T-helper 9 cell (primary cell): ENCODE results near the gene TCF7L2.

ENCODE experiments used
- DNase-seq: peaks from one replicate; pipeline ENCODE4 v3.0.0-alpha.2; 2020
- total RNA-seq, 2 donors: gene quantifications; one replicate each; lab custom pipeline; 2026; lab: John Stamatoyannopoulos, UW

Gene TCF7L2
- 0.77 to 6.8 reads per million in 2 donors for total RNA-seq

DNA sequence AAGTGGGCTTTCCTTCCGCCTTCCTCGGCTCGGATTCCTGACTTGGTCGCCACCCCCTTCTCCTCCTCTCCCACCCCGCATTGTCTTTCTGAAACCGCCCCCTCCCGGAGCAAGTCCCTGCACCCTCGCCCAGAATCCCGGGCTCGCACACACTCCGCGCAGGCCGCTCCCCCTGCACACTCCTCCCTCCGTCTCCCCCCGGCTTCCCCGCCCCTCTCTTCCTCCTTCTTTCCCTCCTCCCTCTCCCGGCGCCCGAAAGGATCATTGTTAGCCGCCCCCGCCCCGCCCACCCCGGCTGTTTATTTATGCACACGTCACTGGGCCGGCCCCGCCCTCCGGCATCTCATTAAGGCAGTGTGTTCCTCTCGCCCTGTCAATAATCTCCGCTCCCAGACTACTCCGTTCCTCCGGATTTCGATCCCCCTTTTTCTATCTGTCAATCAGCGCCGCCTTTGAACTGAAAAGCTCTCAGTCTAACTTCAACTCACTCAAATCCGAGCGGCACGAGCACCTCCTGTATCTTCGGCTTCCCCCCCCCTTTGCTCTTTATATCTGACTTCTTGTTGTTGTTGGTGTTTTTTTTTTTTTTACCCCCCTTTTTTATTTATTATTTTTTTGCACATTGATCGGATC is at the start of gene TCF7L2:
Gene TCF7L2, plus strand, starts transcription at position 373 of the 633 bp plus-strand sequence. CDS start 510 bp downstream, outside the sequence.
- DNase-seq, result peak; percentile 67

DNA sequence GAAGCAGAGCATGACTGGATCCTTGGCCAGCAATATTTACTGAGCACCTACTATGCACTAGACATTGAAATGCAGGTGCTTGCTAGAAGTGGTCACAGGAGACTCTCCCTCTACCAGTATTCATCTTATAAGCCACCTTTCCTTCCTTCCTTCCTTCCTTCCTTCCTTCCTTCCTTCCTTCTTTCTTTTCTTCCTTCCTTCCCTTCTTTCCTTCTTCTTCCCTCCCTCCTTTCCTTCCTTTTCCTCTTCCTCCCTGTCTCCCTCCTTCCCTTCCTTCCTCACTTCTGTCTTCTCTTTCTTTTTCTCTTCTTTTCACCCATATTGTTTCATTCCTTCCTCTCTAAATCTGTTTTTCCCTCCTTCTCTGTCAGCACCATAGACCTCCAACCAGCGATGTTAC is 47.3 kb upstream of the TCF7L2 start:
- no peak for DNase-seq

DNA sequence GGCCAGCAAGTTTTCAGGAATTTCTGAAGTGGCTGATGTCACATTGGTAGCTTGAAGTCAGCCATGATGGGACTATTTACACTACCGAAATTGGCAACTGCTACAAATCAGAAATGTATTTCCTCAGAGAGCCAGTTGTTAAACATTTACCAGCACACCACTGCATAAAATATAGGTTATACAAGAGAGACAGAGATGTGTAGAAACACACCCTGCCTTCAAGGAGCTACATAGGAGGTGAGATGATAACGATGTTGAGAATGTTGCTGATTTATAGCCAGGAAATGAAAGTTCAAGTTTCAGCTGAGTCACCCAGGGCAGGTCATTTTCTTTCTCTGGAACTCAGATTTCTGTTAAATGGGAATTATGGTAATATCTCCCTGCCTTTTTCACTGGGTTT is 46.0 kb upstream of the TCF7L2 start:
- no peak for DNase-seq

DNA sequence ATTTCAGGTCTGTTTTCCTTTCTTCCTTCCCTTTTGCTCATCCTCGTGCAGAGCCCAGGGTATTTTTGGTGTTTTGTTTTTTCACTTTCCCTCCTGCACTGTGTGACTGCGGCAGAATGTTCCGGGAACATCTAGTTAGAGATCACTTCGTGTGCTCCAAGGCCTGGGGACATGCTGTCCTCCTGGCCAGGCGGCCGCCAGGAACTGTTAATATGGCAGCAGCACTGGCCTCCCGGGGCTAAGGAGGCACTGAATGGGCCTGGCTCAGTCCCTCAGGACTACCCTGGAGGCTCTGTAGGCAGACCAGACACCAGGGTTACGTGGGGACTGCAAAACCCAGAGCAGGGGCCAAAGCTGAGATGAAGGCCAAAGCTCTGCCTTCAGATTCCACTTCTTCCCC is 43.1 kb upstream of the TCF7L2 start:
- no peak for DNase-seq

DNA sequence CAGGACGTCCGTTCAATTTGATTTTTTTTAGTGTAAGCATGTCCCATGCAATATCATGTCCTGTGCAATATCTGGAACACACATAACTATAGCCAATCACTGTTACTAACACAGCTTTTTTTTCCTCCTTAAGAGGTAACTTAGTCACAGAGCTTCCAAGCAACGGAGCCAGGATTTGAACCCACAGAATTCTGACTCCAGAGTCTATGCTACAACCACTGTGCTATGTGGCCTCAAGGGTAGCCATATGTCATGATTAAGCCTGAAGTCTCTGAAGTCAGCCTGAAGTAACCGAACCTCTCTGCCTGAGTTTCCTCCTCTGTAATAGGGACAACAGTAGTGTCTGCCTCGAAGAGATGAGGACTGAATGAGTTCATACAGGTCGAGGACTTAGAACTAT is 42.2 kb upstream of the TCF7L2 start:
- DNase-seq, result no peak

DNA sequence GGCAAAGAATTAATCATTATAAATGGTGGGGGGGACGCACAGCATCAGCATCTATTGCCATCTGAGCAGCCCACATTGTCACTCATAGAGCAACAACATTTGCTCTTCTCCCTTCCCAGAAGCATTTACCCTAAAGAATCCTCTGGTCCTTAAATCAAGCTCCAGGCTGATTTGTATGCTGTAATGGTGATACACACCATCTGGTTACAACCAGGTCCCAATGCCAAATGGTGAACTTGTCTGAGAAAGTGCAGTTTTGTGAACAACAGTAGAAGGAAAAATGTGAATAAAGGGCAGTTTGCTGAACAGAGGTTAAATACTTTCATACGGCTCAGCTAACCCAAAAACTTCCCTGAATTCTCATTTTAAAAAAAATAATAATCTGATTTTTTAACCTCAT is 38.8 kb upstream of the TCF7L2 start:
- no peak for DNase-seq

DNA sequence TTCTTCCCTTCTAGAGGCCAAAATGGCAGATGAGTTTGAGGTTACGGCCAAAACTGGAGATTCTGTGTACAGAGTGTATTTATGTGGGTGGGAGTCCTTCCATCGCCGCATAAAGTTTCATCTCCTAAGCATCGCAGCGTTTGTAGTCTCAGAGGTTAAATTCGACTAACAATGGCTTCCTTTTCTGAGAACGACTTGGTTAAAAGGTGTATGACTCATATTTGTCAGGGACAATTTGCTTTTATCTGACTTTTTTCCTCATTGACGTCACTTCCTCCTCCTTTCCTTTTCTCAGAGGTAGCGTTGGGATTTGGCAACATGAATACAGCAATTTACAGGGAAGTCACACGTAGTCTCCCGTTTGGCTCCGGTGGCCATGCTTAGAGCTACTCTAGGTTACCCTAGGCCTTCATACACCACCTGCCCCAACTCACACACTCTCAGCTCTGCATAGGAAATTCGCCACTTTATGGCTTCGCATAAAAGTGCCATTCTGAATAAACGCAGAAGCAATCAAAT is 37.6 kb upstream of the TCF7L2 start:
- no peak for DNase-seq

DNA sequence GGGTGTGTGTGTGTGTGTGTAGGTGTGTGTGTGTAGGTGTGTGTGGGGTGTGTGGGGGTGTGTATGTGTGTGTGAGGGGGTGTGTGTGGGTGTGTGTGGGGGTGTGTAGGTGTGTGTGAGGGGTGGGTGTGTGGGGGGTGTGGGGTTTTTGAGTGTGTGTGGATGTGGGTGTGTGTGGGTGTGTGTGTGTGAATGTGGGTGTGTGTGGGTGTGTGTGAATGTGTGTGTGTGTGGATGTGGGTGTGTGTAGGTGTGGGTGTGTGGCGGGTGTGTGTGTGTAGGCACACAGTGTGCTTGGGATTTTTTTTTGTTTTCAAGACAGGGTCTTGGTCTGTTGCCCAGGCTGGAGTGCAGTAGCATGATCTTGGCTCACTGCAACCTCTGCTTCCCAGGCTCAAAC is 36.8 kb upstream of the TCF7L2 start:
- DNase-seq, result no peak

DNA sequence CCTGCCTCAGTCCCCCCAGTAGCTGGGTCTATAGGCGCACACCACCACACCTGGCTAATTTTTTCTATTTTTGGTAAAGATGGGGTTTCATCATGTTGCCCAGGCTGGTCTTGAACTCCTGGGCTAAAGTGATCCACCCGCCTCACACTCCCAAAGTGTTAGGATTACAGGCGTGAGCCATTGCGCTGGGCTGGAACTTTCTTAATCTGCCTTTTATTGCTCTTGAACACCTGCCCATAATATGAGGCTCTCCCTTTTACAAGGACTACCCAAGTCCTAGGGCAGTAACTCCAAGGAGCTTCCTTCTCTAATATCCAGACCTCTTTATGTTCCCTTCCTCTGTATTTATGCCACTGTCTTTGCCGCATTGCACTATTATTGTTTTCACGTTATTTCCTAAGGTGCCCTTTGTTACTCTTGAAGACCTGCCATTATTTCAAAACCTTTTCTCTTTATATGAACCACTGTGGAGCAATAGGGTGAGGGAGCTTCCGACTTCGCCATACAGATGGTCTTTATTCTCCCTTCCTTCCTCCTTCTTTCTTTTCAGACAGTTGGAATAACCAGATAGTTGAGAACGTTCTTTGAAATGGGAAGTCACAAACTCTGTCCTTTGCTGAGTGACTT is 36.3 kb upstream of the TCF7L2 start:
- no peak for DNase-seq

DNA sequence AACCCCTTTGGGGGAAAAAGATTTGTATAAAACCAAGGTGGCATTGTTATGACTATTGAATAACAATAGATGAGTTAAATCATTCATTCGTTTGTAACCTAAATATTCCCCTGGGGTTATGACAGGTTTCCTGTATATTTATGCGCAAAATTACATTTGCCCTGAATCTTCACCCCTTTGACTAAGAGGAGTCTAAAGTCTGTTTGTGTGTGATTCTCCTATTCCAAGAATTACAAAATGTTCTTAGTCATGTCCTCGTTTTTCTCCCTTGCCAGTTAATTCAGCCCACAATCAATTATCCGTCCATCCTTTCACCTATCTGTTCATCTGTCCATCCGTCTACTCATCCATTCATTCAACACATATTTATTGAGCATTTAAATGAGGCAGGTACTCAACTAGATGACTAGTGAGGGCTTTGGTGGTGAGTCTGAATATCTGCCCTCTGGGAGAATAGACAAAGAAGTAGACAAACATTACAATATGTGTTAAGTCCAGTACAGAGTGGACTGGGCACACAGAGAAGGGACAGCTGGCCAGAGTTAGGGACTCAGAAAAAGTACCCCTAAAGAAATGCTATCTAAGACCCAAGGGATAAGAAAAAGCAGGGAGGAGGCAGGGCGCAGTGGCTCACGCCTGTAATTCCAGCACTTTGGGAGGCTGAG is 35.6 kb upstream of the TCF7L2 start:
- DNase-seq, result no peak

DNA sequence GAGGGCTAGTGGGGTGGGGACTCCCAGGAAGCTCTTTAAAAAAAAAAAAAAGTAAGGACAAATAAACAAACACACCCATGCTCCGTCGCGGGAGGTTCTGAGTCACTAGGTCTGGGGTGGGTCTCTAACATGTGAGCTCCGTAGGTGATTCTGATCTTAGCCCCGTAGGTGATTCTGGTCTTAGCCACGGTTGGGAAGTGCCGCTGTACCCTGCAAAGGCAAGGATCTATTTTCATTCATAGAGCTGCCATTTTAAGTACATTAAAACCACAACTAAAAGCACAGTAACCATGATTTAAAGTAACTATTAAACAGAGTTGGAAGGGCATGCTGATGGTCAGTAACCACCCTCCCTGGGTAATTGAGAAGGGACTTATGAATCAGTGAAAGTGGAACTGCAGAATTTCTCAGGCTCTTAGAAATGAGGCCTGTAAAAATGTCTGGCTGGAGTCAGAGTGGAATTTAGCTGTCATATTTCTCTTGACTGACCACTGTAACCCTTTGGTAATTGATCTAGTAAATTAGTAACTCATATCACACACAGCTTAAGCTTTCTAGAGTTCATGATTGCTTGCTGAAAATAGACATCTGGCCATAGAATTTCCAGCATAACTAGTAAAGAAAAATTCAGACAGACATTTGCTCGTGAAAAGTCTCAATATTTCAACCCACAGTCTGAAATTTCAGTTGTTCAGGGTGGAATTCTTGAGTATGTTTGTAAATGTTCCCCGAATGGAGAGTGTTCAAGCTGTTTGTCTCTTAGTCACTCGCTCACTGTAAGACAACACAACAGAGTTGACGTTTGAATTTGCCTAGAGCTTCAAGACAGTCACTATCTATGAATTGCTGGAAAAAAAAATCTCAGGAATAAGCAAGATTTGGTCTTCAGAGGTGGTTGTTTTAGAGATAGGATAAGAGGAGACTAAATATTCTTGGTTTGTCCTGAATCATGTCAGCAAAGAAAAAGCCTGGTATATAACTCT is 34.2 kb upstream of the TCF7L2 start:
- no peak for DNase-seq

DNA sequence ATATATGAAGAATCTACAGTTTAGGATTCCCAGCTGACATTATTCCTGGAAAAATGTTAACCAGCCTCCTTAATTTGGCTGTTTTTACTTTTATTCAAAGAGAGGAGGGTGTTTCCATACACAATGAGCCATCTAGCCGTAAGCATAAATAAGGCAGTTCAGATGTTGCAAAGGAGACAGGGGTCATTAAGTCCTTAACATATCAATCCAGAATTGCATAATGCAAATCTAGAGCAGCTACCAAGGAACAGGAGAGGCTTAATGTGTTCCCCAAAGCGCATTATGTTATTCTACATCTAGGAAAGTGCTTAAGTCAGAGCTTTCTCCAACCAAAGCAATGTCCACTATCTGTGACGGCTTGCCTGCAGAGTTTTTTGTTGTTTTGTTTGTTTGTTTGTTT is 32.4 kb upstream of the TCF7L2 start:
- no peak for DNase-seq

DNA sequence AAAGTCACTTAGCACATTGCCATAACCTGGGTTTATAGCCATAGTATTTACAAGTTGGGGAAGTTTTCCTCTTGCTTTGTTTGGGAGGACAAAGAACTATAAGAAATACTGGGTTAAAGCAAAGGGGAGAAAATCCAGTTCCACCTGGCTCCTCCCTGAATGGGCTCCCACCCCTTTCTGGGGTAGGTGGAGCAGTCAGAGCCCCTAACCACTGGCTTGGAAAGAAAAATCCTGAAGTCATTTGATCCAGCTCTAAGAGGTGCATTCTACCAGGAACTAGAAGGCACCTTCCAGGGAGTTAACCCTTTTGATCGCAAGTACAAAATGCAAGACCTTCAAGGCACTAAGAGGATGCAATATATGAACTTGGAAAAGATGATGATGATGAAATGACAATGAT is 31.3 kb upstream of the TCF7L2 start:
- DNase-seq, result no peak

DNA sequence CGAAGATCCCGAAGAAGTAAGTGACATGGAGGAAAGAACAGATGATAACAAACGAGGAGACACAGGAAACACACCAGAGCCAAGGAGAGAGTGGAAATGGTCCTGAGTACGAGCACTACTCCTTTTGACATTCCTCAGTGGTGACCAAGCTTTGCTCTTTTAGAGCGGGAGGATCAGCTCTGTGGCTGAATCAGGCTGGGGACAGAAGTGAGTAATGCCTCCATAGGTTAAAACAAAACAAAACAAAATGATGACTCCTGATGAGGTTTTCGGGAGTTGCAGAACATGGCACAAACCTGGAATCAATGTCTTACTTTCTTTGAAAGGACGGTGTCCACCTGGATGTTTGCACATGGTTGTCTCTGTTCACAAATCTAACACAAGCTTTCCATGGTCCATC is 30.3 kb upstream of the TCF7L2 start:
- no peak for DNase-seq

DNA sequence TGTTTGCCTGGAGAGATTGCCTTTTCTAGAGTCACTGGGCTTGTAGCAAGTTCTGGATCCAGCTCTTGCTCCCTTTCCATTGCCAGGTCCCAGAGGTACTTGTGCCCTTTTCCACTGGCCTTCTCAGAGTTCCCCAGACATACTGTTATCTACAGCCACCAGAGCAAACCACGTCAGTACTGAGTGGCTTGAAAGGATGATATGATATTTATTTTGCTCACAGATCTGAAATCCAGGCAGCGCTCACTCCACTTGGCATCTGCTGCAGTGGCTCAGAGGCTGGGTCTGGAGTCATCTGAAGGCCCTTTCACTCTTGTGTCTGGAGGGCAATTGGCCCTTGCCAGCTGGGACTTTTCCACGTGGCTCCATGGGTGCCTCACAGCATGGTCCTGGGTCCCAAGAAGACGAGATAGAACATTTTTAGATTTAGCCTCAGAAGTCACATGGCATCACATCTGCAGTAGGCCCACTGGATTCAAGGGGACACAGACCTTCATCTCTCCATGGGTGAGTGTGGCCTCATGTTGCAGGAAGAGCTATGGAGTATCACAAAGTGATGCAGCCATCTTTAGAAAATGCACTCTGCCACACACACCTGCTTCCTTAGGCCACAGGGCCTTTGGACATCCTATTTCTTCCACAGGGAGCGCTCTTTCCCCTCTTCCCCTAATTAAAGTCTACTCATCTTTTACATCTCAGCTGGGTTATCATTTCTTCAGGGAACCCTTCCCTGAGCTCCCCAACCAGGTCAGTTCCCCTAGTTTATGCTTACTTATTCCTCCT is 22.9 kb upstream of the TCF7L2 start:
- no peak for DNase-seq

DNA sequence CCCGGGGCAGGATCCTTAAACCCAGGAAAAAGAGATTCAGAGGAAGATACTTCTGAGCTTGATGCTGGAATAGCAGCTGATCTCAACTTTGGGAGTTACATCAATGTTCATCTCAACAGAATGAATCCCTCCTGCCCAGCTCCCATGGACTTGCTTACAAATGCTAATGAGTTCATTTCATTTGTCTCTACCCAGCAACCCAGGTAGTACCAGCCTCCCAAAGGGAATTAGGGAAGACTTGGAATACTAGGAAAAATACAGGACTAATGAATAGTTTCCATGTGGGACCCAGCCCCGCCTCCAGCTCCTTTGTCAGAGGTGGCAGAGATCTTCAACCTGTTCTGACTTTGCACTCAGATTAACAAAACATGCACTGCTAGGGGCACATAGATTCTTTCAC is 22.1 kb upstream of the TCF7L2 start:
- no peak for DNase-seq

DNA sequence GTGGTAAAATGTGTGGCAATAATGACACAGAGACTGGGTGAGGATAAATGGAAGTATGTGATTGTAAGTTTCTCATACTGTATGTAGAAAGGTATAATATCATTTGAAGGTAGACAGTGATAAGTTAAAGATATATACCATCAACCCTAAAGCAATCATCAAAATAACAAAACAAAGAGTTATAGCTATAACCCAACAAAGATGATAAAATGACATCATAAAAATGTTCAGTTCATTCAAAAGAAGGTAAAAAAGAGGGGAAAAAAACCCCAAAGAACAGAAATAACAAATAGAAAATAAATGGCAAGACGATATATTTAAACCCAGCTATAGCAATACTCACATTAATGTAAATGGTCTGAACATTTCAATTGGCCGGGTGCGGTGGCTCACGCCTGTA is 17.4 kb upstream of the TCF7L2 start:
- no peak for DNase-seq

DNA sequence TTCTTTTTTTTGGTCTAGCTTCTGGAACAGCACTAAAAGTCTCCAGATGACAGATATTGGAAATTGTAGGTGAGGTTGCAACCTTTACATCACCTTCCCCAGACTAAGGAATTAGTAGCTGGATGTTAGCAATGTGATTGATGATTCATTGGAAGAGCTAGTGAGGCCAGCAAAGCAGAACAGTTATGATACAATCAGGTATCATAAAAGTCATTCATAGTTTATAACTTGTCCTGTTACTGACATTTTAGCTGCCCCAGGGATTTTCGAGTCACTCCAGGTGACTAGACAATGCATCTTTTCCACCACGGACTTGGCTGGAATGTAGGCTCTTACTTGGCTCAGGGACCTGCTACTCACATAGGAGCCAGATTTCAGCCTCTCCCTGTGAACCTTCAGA is 15.9 kb upstream of the TCF7L2 start:
- no peak for DNase-seq

DNA sequence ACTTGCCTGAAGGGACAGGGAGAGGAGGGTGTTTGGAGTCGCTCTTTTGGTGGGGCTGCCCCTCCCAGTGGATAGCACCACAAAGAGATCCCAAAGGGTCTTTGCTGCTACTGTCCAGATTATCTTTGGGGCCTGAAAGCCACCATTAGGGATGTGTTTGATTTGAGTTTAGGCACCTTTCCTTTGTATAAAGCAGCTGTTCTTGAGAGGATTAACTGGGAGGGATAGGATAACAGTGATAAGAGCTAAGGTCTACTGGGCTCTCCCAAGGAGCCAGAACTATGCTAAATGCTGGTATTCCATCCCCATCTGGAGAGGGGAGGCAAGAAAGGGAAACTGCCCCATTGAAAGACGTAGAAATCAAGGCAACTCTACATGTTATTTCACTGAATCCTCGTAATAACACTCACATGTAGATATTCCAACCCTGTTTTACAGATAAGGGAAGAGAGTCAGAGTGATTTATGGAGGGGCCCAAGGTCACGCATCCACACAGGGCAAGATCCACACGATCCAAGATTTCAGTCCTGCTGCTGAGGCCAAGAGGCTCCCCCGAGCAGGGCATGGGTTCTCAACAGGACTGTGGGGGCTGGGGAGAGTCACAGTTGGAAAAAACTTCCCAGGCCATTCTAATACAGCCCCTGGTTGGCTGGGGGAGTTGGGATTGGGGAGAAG is 11.1 kb upstream of the TCF7L2 start:
- DNase-seq, result no peak

DNA sequence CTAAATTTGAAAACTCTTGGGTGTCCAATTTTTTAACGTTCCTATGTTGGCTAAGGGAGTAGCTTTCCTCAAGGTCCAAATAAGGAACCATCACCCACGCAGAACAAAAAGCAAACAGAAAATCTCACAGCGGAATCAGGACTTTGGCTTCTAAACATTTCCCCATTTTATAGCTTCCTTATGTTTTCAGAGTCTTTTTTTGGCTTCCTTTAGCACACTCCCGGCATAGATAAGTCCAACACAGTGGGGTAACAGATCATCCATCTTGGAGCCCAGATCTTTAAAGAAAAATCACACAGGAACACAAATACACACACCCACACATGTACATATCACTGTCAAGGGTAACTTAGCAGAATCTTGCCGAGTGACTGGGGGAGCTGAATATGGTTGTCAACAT is 4.2 kb upstream of the TCF7L2 start:
- no peak for DNase-seq

DNA sequence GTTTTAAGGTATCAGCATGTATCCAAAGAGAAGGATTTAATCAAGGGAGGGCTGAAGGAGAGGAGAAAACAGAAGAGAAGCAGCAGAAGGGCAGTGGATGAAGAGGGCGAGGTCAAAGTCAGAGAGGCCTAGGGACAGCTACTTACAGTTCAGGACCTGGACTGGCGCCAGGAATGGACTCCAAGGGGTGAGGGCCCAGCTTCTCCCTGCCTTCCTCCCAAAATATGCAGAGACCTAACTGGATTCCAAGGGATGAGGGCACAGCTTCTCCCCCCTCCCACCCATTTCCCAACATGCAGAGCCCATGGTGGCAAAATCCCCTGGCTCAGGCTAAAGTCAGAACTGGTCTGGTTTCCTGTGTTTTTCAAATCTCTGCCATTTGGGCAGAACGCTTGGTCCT is 3.4 kb upstream of the TCF7L2 start:
- no peak for DNase-seq

DNA sequence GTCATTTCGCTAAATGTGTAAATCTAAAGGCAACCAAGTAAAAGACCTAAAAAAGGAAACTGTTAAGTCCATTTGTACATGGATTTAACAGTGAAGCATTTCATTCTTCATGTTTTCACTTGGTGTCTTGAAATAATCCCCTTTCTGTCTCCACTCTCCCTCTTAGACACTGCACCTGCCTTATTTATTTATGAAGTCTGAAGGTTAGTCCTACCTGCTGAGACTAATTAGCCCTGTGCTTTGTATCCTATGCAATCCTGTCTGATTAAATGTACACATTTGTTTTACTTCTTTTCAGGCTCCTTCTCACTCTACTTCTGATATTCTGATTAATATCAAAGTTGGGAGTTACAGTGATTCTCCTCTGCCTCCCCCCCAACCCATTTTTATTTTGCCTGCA is 1.9 kb upstream of the TCF7L2 start:
- no peak for DNase-seq
